Gastrocnemius medialis (tissue), 4 donors: ENCODE results near the gene GNG13.

ENCODE experiments used
- POLR2A ChIP-seq, 2 donors: fragments of 450-650 bp; IDR thresholded peaks; one replicate each; pipeline ENCODE4 v1.6.1; 2017; ENCODE audit warnings: antibody characterized with exemption in 2 of 2, mild to moderate bottlenecking in 2 of 2, moderate library complexity in 2 of 2
- TF ChIP-seq, protein P1 (sequence below), 5 experiments: fragments of 450-650 bp in 3 of 5; fragments of 200-600 bp in 2 of 5; sonication (generic) in 2 of 5; IDR thresholded peaks in 4 of 5; conservative IDR thresholded peaks in 1 of 5; 1 replicate in 4 of 5; 2 replicates in 1 of 5; pipeline ENCODE4 v1.5.1; 2016 to 2019; ENCODE audit warnings: antibody characterized with exemption in 5 of 5, mild to moderate bottlenecking in 3 of 5, moderate library complexity in 3 of 5

DNA sequence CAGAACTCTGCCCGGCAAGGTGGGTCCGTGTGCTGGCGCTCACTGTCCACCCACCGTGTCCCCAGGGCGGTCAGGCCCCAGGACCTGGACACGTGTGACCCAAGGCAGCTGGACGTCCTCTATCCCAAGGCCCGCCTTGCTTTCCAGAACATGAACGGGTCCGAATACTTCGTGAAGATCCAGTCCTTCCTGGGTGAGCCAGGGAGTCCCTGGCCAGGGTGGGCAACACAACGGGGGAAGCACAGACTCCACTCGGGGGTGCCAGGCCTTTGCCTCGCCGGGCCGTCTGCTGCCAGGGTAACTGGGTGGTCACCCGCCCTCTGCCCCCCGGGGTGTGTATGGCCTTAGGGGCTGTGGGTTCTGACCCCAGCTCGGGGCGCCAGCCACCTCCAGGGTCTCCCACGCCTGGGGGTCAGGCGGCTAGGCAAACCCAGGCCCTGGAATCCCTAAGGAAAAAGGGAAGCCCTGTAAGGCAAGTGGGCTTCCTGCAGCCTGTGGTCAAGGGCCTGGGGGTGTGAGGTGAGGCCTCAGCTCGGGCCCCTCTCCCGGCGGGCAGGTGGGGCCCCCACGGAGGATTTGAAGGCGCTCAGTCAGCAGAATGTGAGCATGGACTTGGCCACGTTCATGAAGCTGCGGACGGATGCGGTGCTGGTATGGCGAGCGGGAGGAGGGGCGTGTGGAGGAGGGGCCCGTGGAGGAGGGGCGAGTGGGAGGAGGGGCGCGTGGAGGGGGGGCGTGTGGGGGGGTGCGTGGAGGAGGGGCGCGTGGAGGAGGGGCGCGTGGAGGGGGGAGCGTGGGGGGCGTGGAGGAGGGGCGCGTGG, 33.5 kb downstream of the GNG13 start:
- TF ChIP-seq, protein P1, sequence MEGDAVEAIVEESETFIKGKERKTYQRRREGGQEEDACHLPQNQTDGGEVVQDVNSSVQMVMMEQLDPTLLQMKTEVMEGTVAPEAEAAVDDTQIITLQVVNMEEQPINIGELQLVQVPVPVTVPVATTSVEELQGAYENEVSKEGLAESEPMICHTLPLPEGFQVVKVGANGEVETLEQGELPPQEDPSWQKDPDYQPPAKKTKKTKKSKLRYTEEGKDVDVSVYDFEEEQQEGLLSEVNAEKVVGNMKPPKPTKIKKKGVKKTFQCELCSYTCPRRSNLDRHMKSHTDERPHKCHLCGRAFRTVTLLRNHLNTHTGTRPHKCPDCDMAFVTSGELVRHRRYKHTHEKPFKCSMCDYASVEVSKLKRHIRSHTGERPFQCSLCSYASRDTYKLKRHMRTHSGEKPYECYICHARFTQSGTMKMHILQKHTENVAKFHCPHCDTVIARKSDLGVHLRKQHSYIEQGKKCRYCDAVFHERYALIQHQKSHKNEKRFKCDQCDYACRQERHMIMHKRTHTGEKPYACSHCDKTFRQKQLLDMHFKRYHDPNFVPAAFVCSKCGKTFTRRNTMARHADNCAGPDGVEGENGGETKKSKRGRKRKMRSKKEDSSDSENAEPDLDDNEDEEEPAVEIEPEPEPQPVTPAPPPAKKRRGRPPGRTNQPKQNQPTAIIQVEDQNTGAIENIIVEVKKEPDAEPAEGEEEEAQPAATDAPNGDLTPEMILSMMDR (IDR thresholded peaks at IDR 0.05 in 4 of 5, conservative IDR thresholded peaks at IDR 0.05 in 1 of 5): no peak
- no peak for TF ChIP-seq POLR2A (IDR thresholded peaks at IDR 0.05)
